ENCODE measurements around the gene ABCC2.
A peak's percentile ranks its signal among the peaks of the same experiment; 100 is the strongest.
"Not testable (repeated sequence)": the region's sequence is repeated elsewhere in the genome, so short reads cannot be mapped to it uniquely, and the experiment has no call there.

ABCC2 gene

GRCh38 chr10:99855479-99856071, 73.1 kb downstream of the ABCC2 start:
- no peak for DNase-seq

DNA sequence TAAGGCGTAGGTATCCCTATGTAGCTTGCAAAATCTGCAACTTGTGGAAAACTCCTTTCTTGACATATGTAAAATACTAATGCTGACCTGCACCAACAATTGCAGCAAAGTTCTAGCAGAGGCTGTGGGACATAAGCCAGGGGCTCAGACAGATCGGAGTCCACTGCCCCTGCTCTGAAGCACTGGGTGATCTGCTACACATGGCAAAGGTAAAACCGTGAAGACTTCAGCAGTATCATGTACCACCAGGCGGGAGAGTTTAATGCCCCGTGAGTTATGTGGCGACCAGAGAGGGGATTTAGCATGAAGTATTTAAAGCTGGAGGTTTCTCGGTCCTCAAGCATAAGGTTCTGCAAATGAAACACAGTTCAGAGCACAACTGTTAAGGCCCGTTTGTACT, 76.4 kb downstream of the ABCC2 start:
- DNase-seq = no peak

DNA sequence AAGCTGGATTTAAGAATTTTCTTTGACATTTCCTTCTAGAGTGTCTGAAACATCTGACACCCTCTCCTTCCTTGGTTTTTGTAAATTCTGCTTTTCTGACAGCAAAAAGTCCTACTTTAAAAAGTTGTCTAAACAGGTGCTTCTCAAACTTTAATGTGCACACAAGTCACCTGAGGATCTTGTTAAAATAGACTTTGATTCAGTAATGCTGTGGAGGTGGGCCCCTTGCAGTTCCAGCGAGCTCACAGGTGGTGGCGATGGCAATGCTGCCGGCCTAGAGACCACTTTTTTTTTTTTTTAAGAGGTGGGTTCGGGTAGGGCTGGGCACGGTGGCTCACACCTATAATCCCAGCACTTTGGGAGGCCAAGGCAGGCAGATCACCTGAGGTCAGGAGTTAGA, 77.1 kb downstream of the ABCC2 start:
- peak; percentile 48 for DNase-seq

- DNase-seq = no peak
These were observed 78.0 kb downstream of the ABCC2 start for GRCh38 chr10:99860466-99860865.

GRCh38 chr10:99863535-99864240, 81.2 kb downstream of the ABCC2 start:
- not testable (repeated sequence) for DNase-seq

DNA sequence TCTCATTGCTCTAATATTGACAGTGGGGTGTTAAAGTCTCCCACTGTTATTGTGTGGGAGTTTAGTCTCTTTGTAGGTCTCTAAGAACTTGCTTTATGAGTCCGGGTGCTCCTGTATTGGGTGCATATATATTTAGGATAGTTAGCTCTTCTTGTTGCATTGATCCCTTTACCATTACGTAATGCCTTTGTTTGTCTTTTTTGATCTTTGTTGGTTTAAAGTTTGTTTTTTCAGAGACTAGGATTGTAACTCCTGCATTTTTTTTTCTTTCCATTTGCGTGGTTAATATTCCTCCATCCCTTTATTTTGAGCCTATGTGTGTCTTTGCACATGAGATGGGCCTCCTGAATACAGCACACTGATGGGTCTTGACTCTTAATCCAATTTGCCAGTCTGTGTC, 84.8 kb downstream of the ABCC2 start:
- DNase-seq = not testable (repeated sequence)

DNA sequence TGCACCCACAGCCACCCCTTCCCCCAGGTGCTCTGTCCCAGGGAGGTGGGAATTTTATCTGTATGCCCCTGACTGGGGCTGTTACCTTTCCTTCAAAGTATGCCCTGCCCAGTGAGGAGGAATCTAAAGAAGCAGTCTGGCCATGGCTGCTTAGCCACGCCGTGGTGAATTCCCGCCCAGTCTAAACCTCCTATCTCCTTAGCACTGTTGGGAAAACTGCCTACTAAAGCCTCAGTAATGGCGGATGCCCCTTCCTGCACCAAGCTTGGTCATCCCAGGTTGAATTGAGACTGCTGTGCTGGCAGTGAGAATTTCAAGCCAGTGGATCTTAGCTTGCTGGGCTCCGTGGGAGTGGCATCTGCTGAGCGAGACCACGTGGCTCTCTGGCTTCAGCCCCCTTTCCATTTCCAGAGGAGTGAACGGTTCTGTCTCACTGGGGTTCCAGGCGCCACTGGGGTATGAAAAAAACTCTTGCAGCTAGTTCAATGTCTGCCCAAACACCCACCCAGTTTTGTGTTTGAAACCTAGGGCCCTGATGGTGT, 87.2 kb downstream of the ABCC2 start:
- DNase-seq = no peak

GRCh38 chr10:99870123-99870730, 87.8 kb downstream of the ABCC2 start:
- DNase-seq = no peak

GRCh38 chr10:99872367-99873162, 90.1 kb downstream of the ABCC2 start:
- peak; percentile 40 for DNase-seq

GRCh38 chr10:99873846-99874245, 91.4 kb downstream of the ABCC2 start:
- no peak for DNase-seq

GRCh38 chr10:99874341-99875085, 92.1 kb downstream of the ABCC2 start:
- DNase-seq = no peak

DNA sequence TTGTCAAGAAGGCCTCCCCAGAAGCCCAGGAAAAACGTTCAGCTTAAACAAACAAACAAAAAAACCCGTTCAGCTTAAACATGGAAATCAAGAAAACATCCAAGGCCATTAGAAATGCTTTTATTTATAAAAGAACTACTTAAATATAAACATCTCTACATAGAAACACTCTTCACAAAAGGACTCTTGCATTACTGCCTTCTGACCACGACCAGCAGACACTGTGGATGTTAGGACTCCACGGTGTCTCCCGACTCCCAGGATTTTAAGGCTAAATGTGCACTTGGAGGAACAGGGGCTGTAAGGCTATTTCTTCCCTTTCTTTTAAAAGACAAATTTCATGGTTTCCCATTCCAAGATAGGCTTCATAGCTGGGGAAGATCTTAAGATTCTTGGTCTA, 93.0 kb downstream of the ABCC2 start:
- no peak for DNase-seq

GRCh38 chr10:99880080-99880835, 97.8 kb downstream of the ABCC2 start:
- DNase-seq = no peak

DNA sequence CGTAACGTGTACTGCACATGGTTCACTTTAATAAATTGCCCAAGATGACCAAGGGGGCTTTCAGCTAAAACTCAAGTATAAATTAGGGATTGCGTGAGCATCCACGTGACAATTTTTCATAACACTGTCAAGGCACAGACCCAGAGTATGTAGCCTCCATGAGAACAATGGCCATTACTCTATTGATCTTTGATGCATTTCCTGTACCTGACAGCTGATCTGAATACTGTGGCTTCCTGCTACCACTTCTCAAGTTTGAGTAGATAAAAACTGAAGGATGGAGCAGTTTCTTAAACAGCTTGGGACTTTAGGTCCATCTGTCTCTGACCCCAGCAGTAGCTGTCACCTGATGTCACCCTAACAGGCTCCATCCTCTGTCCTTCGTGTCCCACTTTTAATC, 98.9 kb downstream of the ABCC2 start:
- DNase-seq = no peak

GRCh38 chr10:99883523-99883922, 101.1 kb downstream of the ABCC2 start:
- no peak for DNase-seq

GRCh38 chr10:99888622-99889021, 106.2 kb downstream of the ABCC2 start:
- no peak for DNase-seq

DNA sequence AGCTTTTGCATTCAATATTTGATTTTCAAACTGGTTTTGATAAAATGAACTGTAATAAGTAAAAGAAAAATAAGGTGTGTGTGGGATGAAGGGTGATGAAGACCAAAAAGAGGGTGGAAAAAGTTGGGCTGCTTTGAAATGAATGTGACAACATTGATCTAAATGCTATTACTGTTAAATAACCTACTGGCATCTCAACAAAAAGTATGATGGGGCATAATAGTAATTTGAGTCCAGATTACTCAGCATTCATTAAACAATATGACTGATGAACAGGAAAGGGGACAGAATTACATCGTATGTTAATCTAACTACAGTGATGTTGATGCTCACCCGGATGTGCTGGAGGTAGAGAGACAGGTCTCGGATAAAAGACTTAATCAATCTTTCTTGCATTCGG, 112.2 kb downstream of the ABCC2 start:
- DNase-seq = no peak

DNA sequence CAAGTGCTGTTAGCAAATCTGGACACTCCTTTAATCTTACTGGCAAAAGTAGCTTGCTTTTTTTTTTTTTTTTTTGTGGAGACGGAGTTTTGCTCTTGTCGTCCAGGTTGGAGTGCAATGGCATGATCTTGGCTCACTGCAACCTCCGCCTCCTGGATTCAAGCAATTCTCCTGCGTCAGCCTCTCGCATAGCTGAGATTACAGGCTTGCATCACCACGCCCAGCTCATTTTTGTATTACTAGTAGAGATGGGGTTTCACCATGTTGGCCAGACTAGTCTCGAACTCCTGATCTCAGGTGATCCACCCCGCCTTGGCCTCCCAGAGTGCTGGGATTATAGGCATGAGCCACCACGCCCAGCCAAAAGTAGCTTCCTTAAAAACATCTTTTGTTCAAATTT, 112.6 kb downstream of the ABCC2 start:
- not testable (repeated sequence) for DNase-seq

DNA sequence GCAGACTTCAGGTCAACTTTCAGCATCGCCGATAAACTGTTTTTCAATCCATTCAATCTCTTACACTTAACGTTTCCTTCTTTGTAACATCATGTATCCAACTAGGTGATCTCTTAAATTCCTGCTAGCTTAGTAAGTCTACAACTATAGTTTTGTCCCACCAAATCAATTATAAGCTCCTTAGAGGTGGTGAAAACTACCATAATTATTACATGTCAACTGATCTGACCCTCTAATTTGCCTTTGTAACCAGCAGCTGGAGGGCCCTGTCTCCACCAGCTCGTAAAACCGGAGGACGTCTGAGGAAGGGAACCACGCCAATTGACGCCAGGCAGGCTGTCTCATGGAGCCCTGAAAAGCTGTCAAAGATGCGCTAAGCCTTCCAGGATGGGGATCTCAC, 113.4 kb downstream of the ABCC2 start:
- no peak for DNase-seq

Measured in DMS53 (cell line).